Caco-2 (cell line): ENCODE measurements around the gene IPMK. TPM values are rescaled to one million over a fixed set of nuclear protein-coding genes. Genes with fewer than 3 reads are reported as not detected.

Experiments used
- BruUV-seq: library from RNA; stranded (reverse); fragments of 400-500 nt; replicated peaks from 2 replicates; lab custom pipeline; 2021; lab: Mats Ljungman, UMichigan
- CTCF ChIA-PET: fragments of 300-600 bp; sonication (Branson Sonifier 250); formaldehyde crosslinking; loops from one replicate; lab custom pipeline; 2022; ENCODE audit warnings: antibody characterized with exemption; lab: Charles Lee
- POLR2A ChIA-PET: fragments of 300-600 bp; sonication (Branson Sonifier 250); formaldehyde crosslinking; loops from one replicate; lab custom pipeline; 2022; ENCODE audit warnings: antibody characterized with exemption; lab: Charles Lee
- DNase-seq, 2 experiments: peaks; one replicate each; pipeline versions ENCODE4 v3.0.0 to v3.0.0-alpha.2; 2020 to 2022
- H3K27me3 ChIP-seq: replicated peaks from 2 replicates; pipeline ENCODE4 v1.6.0; 2011; ENCODE audit warnings: low read length; ENCODE audit not compliant: control insufficient read depth, insufficient read depth
- H3K36me3 ChIP-seq: 2 replicates; pipeline ENCODE4 v1.5.1; 2011; ENCODE audit warnings: low read length; ENCODE audit not compliant: control insufficient read depth, insufficient read depth
- H3K4me1 ChIP-seq: fragments of 250-450 bp; sonication (Bioruptor Pico); 2 replicates; pipeline ENCODE4 v1.5.1; 2020; ENCODE audit warnings: mild to moderate bottlenecking
- H3K4me3 ChIP-seq: 2 replicates; pipeline ENCODE4 v1.5.1; 2011; ENCODE audit warnings: low read depth, mild to moderate bottlenecking, control low read depth, low read length
- H3K9me3 ChIP-seq: fragments of 250-450 bp; sonication (Bioruptor Pico); 2 replicates; pipeline ENCODE4 v1.5.1; 2020; ENCODE audit warnings: mild to moderate bottlenecking, moderate library complexity
- H3K27ac Mint-ChIP-seq: one replicate; pipeline ENCODE4 v1.8.0; 2022; ENCODE audit warnings: mixed read lengths; ENCODE audit not compliant: unreplicated experiment
- H3K27me3 Mint-ChIP-seq: one replicate; pipeline ENCODE4 v1.8.0; 2022; ENCODE audit warnings: mixed read lengths; ENCODE audit not compliant: insufficient read depth, unreplicated experiment
- H3K36me3 Mint-ChIP-seq: one replicate; pipeline ENCODE4 v1.8.0; 2022; ENCODE audit warnings: mild to moderate bottlenecking, mixed read lengths; ENCODE audit not compliant: insufficient read depth, unreplicated experiment
- H3K4me1 Mint-ChIP-seq: one replicate; pipeline ENCODE4 v1.8.0; 2022; ENCODE audit warnings: low read depth, mixed read lengths; ENCODE audit not compliant: unreplicated experiment
- H3K4me3 Mint-ChIP-seq: one replicate; pipeline ENCODE4 v1.8.0; 2022; ENCODE audit warnings: mild to moderate bottlenecking, moderate library complexity, mixed read lengths; ENCODE audit not compliant: unreplicated experiment
- H3K9me3 Mint-ChIP-seq: one replicate; pipeline ENCODE4 v1.8.0; 2022; ENCODE audit warnings: mixed read lengths; ENCODE audit not compliant: unreplicated experiment
- CTCF ChIP-seq, 2 experiments: fragments of 200-600 bp in 1 of 2; IDR thresholded peaks; 1 replicate in 1 of 2; 2 replicates in 1 of 2; pipeline versions ENCODE4 v1.5.1 to v1.8.0; 2011 to 2022; ENCODE audit warnings: antibody characterized with exemption in 1 of 2, control low read depth in 1 of 2, inconsistent platforms in 1 of 2, low read depth in 1 of 2, low read length in 1 of 2, mild to moderate bottlenecking in 1 of 2, moderate library complexity in 1 of 2; ENCODE audit not compliant: insufficient read depth in 1 of 2, severe bottlenecking in 1 of 2, unreplicated experiment in 1 of 2
- intact Hi-C: fragments of 100-400 bp; cut with micrococcal nuclease; formaldehyde crosslinking; loops from one replicate; pipeline ENCODE4 v1.10.0; 2022; ENCODE audit not compliant: unreplicated experiment
- total RNA-seq: library from RNA; stranded (reverse); gene quantifications from 2 replicates; pipeline ENCODE4 v1.2.3, GENCODE V29; 2022

Gene IPMK
- total RNA-seq, 1 experiment from 2014 or later, result 18.3 TPM

- POLR2A ChIA-PET, result interaction anchor here (1.2 kb wide), 1 partner anchor 12 kb away, joined by 7 read pairs; the partner anchor contains the start of gene CISD1
- CTCF ChIA-PET, result no interaction called here
- no peak overlapping the region for H3K27ac Mint-ChIP-seq
Observed at GRCh38 chr10:58281092-58281752, 13.5 kb upstream of the IPMK start.

GRCh38 chr10:58280477-58280876, 12.8 kb upstream of the IPMK start:
- Mint-ChIP-seq H3K27ac (no peak overlapping the region), H3K4me1 (peaks cover 23% of the 10 kb centered on the region), H3K4me3 (no peak overlapping the region), H3K9me3 (no peaks in the 10 kb centered on the region), H3K36me3 (peaks cover 42% of the 10 kb centered on the region), H3K27me3 (no peaks in the 10 kb centered on the region)
- Histone ChIP-seq H3K4me1 (peaks cover 16% of the 10 kb centered on the region), H3K36me3 (peaks cover 5% of the 10 kb centered on the region; the same call in 1 of the 2 replicates), H3K9me3 (no peaks in the 10 kb centered on the region), H3K4me3 (no peak overlapping the region), H3K27me3 (no peaks in the 10 kb centered on the region)
- POLR2A ChIA-PET, result interaction anchor here (1.2 kb wide), 1 partner anchor 12 kb away, joined by 7 read pairs; the partner anchor contains the start of gene CISD1
- DNase-seq, result no peak
- intact Hi-C loops, result no loop called here
- no peak for TF ChIP-seq CTCF (IDR thresholded peaks at IDR 0.05; ENCODE audit: insufficient read depth in 1 of 2, low read depth in 1 of 2, low read length in 1 of 2, severe bottlenecking in 1 of 2, unreplicated experiment in 1 of 2)
- no TSS peak for BruUV-seq
- CTCF ChIA-PET, result interaction anchor here (1.0 kb wide), 1 partner anchor 11 kb away, joined by 3 read pairs; no protein-coding TSS in a partner anchor

More at GRCh38 chr10:58281092-58281752, 13.5 kb upstream of the IPMK start:
- H3K4me1 ChIP-seq, result peaks cover 11% of the 10 kb centered on the region; the same call in 1 of the 2 replicates
- intact Hi-C loops, result no loop called here
- no TSS peak for BruUV-seq
- H3K36me3 ChIP-seq, result peaks cover 5% of the 10 kb centered on the region; the same call in 1 of the 2 replicates
- DNase-seq, result no peak
- H3K4me3 ChIP-seq, result no peak overlapping the region
- Mint-ChIP-seq H3K36me3 (peaks cover 42% of the 10 kb centered on the region), H3K9me3 (no peaks in the 10 kb centered on the region), H3K4me3 (no peak overlapping the region), H3K27me3 (no peaks in the 10 kb centered on the region), H3K4me1 (peaks cover 16% of the 10 kb centered on the region)
- no peaks in the 10 kb centered on the region for H3K9me3 ChIP-seq
- H3K27me3 ChIP-seq, result no peaks in the 10 kb centered on the region
- no peak for TF ChIP-seq CTCF (IDR thresholded peaks at IDR 0.05; ENCODE audit: insufficient read depth in 1 of 2, low read depth in 1 of 2, low read length in 1 of 2, severe bottlenecking in 1 of 2, unreplicated experiment in 1 of 2)

- no peak overlapping the region for H3K4me3 Mint-ChIP-seq
Observed at GRCh38 chr10:58278962-58279307, 11.2 kb upstream of the IPMK start.

More at GRCh38 chr10:58278962-58279307, 11.2 kb upstream of the IPMK start:
- H3K9me3 ChIP-seq, result no peaks in the 10 kb centered on the region
- no peaks in the 10 kb centered on the region for H3K27me3 ChIP-seq
- no peak for DNase-seq
- no TSS peak for BruUV-seq
- H3K4me1 ChIP-seq, result peaks cover 27% of the 10 kb centered on the region
- peaks cover 5% of the 10 kb centered on the region; the same call in 1 of the 2 replicates for H3K36me3 ChIP-seq
- CTCF ChIA-PET, result no interaction called here
- no peak for TF ChIP-seq CTCF (IDR thresholded peaks at IDR 0.05; ENCODE audit: insufficient read depth in 1 of 2, low read depth in 1 of 2, low read length in 1 of 2, severe bottlenecking in 1 of 2, unreplicated experiment in 1 of 2)
- Mint-ChIP-seq H3K4me1 (peaks cover 37% of the 10 kb centered on the region), H3K36me3 (peaks cover 42% of the 10 kb centered on the region), H3K27me3 (no peaks in the 10 kb centered on the region), H3K27ac (no peak overlapping the region), H3K9me3 (no peaks in the 10 kb centered on the region)
- H3K4me3 ChIP-seq, result no peak overlapping the region
- intact Hi-C loops, result no loop called here
- POLR2A ChIA-PET, result no interaction called here
